ENCODE measurements around the gene ABHD12B. TPM values are rescaled to one million over a fixed set of nuclear protein-coding genes. Genes with fewer than 3 reads are reported as not detected.

ABHD12B gene, protein sequence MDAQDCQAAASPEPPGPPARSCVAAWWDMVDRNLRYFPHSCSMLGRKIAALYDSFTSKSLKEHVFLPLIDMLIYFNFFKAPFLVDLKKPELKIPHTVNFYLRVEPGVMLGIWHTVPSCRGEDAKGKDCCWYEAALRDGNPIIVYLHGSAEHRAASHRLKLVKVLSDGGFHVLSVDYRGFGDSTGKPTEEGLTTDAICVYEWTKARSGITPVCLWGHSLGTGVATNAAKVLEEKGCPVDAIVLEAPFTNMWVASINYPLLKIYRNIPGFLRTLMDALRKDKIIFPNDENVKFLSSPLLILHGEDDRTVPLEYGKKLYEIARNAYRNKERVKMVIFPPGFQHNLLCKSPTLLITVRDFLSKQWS
- not detected for total RNA-seq

DNA sequence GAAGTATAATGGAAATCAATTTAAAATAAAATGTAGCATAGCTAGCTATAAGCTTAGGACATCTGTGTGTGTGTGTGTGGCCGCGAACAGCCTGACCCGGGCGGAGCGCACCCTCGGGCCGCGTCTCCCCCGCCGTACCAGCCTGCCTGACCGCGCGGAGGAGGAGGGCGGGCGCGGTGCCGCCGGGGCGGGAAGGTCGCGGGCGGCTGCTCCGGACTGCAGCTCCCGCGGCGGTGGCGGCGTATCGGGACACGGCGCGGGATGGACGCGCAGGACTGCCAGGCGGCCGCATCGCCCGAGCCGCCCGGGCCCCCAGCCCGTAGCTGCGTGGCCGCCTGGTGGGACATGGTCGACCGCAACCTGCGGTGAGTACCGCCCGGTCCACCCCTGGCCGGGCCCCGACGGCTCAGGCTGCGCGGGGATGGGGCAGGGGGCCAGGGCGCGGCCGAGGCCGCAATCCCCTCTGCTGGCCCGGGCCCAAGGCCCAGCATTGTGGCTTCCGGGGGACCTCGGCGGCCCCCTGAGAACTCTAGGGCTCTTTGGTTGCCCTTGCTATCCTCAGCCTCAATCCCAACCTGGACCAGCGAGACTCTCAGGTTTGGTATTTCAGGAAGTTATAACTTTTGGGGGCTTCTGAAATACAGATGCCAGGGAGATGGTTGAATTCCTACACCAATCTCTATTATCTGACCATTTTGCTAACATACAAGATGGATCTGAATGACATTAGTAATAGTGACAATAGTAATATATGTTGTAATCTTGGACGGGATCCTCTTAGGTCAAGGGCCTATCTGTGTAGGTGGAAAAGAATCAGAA, at the start of gene ABHD12B:
Gene ABHD12B (plus strand): TSS at position 140 of the 819 bp plus-strand sequence. CDS start 122 bp downstream, at position 262.
- ATAC-seq (no peak), DNase-seq (no peak)
- Mint-ChIP-seq H3K27me3 (ENCODE audit: low read depth) (peaks cover 71% of the 10 kb centered on the region), H3K9me3 (ENCODE audit: insufficient read depth) (no peaks in the 10 kb centered on the region), H3K27ac (no peak within 1 kb of the TSS), H3K4me1 (ENCODE audit: low read depth) (peaks cover 34% of the 10 kb centered on the region), H3K4me3 (no peak within 1 kb of the TSS), H3K36me3 (ENCODE audit: low read depth) (no peaks in the 10 kb centered on the region)
- CTCF ChIA-PET, result interaction anchor here (1.1 kb wide), 1 partner anchor 12 kb away, joined by 4 read pairs; no protein-coding TSS in a partner anchor
- POLR2A ChIA-PET, result no interaction called here

DNA sequence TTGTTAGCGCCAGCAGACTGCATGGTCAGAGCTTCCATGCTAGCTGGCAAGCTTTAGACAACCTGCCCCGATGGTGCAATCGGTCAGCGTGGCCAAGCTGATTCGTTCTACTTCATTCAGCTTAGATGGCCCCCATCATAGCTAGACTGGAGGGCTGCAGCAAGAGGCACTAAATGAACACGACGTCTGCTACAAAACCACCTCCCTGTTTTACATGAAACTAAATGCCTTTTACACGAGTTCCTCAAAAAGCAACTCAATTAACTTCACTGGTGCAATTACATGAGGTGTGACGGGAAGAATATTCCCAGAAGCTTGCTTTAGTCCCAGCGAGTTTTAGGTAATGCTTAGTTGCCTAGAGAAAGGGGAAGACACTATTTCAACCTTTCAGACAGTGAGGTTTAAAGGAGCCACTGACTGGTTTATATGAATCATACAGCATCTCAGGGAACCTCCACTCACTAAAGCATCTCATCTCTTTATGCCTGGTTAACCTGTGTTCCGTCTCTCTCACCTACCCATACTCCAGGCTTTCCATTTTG, 49.3 kb upstream of the ABHD12B start:
- Mint-ChIP-seq H3K27ac (peak overlapping the region; percentile 94), H3K4me1 (ENCODE audit: low read depth) (peaks cover 84% of the 10 kb centered on the region), H3K36me3 (ENCODE audit: low read depth) (peaks cover 57% of the 10 kb centered on the region), H3K9me3 (ENCODE audit: insufficient read depth) (no peaks in the 10 kb centered on the region), H3K4me3 (peak overlapping the region; percentile 73), H3K27me3 (ENCODE audit: low read depth) (no peaks in the 10 kb centered on the region)
- peak; percentile 36 for DNase-seq
- ATAC-seq, result peak; percentile 61
- CTCF ChIA-PET, result interaction anchor here (0.6 to 16.3 kb wide), 11 partner anchors 12 to 970 kb away, joined by 3 to 204 read pairs (median 3); partner anchors contain the start of gene NEMF
- POLR2A ChIA-PET, result interaction anchor here (0.7 to 3.5 kb wide), 7 partner anchors 8 to 38 kb away, joined by 3 to 29 read pairs (median 8); partner anchors contain the start of gene NIN

DNA sequence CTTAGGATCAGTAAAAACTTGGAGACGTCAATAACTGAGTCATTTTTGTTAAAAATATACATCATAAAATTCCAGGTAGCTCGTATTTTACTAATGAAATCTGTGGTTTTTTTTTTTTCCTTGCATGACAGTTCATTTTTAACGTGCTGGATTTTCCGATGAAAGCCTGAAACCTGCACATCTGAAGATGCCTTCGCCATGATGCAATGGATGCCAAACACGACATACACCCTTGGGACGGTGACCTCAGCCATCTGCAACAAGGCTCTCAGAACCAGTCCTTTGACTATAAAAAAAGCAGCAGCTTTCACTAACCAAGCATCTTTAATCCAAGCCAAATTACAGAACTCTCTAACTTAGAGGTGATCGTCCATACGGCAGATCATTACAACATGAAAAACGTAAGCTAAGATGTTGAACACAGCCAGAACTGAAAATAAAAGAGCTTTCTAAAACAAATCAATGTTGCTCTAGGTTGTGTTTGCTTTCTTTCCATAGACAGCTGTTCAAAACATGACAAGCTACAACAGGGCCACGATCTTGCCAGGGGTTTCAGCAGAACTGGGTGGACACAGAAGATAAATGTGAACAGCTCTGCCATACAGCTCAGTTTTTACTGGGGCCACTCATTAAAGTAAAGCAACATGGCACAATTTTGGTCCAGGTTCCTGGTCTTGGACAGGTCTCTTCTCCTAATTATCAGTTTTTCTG, 48.6 kb upstream of the ABHD12B start:
- Mint-ChIP-seq H3K4me3 (peak overlapping the region; percentile 73), H3K4me1 (ENCODE audit: low read depth) (peaks cover 89% of the 10 kb centered on the region), H3K27me3 (ENCODE audit: low read depth) (no peaks in the 10 kb centered on the region), H3K36me3 (ENCODE audit: low read depth) (peaks cover 58% of the 10 kb centered on the region), H3K9me3 (ENCODE audit: insufficient read depth) (no peaks in the 10 kb centered on the region), H3K27ac (peak overlapping the region; percentile 94)
- DNase-seq (no peak), ATAC-seq (peak; percentile 21)
- ChIA-PET CTCF (interaction anchor here (0.6 to 16.3 kb wide), 14 partner anchors 9 to 970 kb away, joined by 3 to 204 read pairs (median 3); partner anchors contain the start of gene NEMF), POLR2A (interaction anchor here (1.6 to 3.5 kb wide), 3 partner anchors 8 to 37 kb away, joined by 8 to 29 read pairs (median 14); partner anchors contain the start of gene NIN)

DNA sequence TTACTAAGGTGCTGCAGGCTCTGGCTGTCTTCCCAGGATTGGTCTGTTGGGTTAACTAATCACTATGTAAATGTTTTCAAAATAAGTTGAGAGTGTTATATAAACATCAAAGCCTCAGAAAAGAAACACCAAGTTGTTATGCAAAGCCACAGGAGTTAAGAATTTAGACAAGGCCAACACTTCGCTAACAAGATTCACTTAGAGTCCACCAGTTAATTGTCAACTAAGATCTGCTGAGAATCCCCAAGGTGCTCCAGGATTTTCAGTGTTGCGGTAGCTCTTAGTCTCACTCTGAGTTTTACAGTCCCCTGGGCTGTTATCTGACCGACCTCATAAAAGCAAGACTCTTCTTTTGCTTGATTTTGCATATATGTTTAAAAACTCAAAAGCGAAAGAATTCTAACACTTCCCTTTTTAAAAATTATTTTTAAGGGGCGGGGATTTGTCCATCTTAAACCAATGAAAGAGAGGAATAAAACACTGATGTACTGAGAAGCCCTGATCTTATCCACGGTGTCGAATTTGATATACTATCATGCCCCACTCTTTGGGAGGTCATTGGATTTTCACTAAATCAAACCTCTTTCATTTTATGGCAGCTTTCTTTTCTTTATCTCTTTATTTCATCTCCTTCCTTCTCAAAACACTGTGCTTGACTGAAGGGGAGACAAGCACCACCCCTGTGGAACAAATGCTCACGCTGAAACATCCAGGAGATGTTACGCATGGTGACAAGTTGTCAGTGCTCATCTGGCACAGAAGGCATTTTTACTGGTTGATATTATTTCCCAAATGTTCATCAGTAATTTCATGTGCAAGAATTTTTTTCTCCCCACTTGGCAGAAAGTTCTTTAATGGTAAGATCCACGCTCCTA, 47.9 kb upstream of the ABHD12B start:
- ChIA-PET POLR2A (interaction anchor here (0.7 to 3.5 kb wide), 3 partner anchors 11 to 36 kb away, joined by 3 to 14 read pairs (median 8); no protein-coding TSS in a partner anchor), CTCF (interaction anchor here (0.8 to 16.3 kb wide), 10 partner anchors 8 to 283 kb away, joined by 3 to 204 read pairs (median 3); no protein-coding TSS in a partner anchor)
- Mint-ChIP-seq H3K4me1 (ENCODE audit: low read depth) (peaks cover 90% of the 10 kb centered on the region), H3K9me3 (ENCODE audit: insufficient read depth) (no peaks in the 10 kb centered on the region), H3K4me3 (peak overlapping the region; percentile 73), H3K27me3 (ENCODE audit: low read depth) (no peaks in the 10 kb centered on the region), H3K36me3 (ENCODE audit: low read depth) (peaks cover 59% of the 10 kb centered on the region), H3K27ac (peak overlapping the region; percentile 94)
- peak; percentile 8 for ATAC-seq
- no peak for DNase-seq

DNA sequence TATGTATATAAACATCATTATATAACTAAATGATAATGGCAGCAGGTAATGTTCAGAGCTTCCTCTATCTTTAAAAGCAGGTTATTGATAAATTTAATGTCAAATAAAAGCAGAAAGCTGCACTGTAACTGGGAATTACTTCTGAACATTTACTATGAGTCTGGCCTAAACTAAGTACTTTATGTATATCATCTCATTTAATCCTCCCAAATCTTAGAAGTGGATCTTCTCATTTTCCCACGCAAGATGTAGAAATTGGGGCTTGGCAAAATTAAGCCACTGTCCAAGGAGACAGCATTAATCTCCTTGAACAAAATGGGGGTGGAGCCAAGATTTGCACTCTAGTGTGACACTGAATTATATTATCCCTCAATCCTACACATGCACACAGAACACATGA, 46.5 kb upstream of the ABHD12B start:
- H3K4me1 Mint-ChIP-seq (ENCODE audit: low read depth), result peaks cover 86% of the 10 kb centered on the region
- no peak for ATAC-seq
- H3K36me3 Mint-ChIP-seq (ENCODE audit: low read depth), result peaks cover 56% of the 10 kb centered on the region
- no peaks in the 10 kb centered on the region for H3K27me3 Mint-ChIP-seq (ENCODE audit: low read depth)
- POLR2A ChIA-PET, result no interaction called here
- DNase-seq, result no peak
- H3K27ac Mint-ChIP-seq, result no peak overlapping the region
- H3K9me3 Mint-ChIP-seq (ENCODE audit: insufficient read depth), result no peaks in the 10 kb centered on the region
- CTCF ChIA-PET, result interaction anchor here (0.8 to 16.3 kb wide), 2 partner anchors 32 to 34 kb away, joined by 3 to 204 read pairs; no protein-coding TSS in a partner anchor
- H3K4me3 Mint-ChIP-seq, result no peak overlapping the region

DNA sequence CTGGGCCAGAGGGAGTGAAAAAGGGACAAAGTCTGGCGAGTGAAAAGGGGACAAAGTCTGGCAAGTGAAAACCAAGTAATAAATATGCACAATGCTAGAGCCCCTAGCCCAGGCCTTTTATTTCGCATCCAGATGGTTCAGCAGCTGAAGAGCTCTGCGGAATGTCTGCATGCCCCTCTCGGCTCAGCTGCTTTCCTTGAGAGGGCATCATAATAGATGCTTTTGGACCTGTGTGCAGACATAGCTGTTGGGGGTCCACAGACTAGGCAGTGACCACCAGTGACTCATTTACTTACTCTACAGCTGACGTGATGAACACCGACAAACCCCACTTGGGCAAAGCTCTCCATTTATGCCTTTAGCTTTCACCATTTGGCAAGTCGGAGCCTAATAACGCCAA, 45.2 kb upstream of the ABHD12B start:
- Mint-ChIP-seq H3K9me3 (ENCODE audit: insufficient read depth) (no peaks in the 10 kb centered on the region), H3K4me1 (ENCODE audit: low read depth) (peaks cover 77% of the 10 kb centered on the region), H3K36me3 (ENCODE audit: low read depth) (peaks cover 44% of the 10 kb centered on the region), H3K27ac (no peak overlapping the region), H3K27me3 (ENCODE audit: low read depth) (no peaks in the 10 kb centered on the region), H3K4me3 (no peak overlapping the region)
- ChIA-PET POLR2A (interaction anchor here (1.2 kb wide), 1 partner anchor 34 kb away, joined by 5 read pairs; no protein-coding TSS in a partner anchor), CTCF (interaction anchor here (0.6 to 16.3 kb wide), 7 partner anchors 10 to 506 kb away, joined by 3 to 204 read pairs (median 3); no protein-coding TSS in a partner anchor)
- no peak for ATAC-seq
- no peak for DNase-seq

DNA sequence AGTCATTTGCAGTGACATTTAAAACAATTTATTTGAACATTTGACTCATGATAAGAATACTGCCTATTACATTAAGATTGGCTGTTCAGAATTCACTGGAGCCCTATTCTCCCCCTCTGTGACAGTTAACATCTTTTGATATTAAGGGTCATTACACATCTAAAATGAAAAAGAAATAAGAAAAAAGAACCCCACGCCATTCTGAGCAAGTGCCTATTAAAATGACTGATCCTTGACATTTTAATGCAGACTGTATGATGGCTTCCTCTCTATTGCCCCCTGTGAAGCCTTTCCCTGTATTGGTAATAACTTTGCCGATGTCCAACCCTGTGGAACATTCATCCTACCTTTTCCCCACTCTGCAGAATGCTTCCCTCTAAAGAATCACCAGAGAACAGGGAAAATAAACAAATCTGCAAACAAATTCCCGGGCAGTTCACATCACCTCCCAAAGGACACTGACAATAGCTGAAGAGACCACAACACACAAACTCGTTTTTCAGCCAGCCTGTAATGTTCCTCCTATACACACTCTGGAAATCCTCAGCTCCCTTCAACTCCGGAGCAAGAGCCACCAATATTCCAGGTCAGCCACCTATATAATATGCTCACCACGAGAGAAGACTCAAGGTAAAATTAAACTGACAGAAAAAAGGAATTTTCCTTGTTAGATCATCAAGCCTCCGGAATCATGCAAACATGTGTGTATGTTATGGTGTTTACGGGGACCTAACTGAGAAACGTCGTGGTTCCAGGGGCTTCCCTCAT, 42.9 kb upstream of the ABHD12B start:
- Mint-ChIP-seq H3K27me3 (ENCODE audit: low read depth) (no peaks in the 10 kb centered on the region), H3K4me3 (peak overlapping the region; percentile 92), H3K27ac (no peak overlapping the region), H3K9me3 (ENCODE audit: insufficient read depth) (no peaks in the 10 kb centered on the region), H3K36me3 (ENCODE audit: low read depth) (peaks cover 42% of the 10 kb centered on the region), H3K4me1 (ENCODE audit: low read depth) (peaks cover 70% of the 10 kb centered on the region)
- POLR2A ChIA-PET, result interaction anchor here (1.1 to 3.7 kb wide), 4 partner anchors 10 to 44 kb away, joined by 3 to 40 read pairs (median 6); no protein-coding TSS in a partner anchor
- ATAC-seq, result no peak
- CTCF ChIA-PET, result interaction anchor here (0.7 to 16.3 kb wide), 17 partner anchors 9 to 508 kb away, joined by 3 to 204 read pairs (median 4); no protein-coding TSS in a partner anchor
- no peak for DNase-seq

DNA sequence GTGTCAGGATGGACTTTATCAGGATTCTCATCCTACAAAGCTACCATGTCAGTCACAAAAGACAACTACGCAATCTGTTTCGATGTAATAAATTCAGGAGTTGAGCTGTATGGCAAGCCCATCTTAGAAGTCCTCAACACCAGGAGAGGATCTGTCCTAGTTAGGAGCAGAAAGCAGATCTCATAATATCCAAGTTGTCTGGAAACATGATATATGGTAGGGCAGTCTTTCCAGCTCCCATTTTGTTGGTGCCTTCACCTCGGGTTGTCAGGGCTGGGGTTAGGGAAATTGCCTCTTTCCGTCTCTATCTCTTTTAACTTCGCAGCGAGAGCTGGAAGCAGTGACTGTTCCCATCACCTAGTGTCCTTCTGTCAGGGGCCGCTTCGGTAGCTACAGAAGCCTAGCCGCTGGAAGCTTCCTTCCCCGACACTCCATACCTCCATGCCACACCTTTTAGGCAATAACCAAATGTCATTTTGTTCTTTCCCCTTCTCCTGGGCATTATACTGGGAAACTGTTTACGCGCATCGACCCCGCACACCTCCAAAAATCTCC, 42.3 kb upstream of the ABHD12B start:
- ChIA-PET CTCF (interaction anchor here (0.7 to 16.3 kb wide), 13 partner anchors 9 to 508 kb away, joined by 3 to 204 read pairs (median 5); no protein-coding TSS in a partner anchor), POLR2A (interaction anchor here (1.1 to 3.7 kb wide), 7 partner anchors 8 to 45 kb away, joined by 3 to 40 read pairs (median 7); no protein-coding TSS in a partner anchor)
- peaks cover 68% of the 10 kb centered on the region for H3K4me1 Mint-ChIP-seq (ENCODE audit: low read depth)
- no peaks in the 10 kb centered on the region for H3K27me3 Mint-ChIP-seq (ENCODE audit: low read depth)
- H3K27ac Mint-ChIP-seq, result peak overlapping the region; percentile 75
- ATAC-seq (no peak), DNase-seq (no peak)
- peaks cover 41% of the 10 kb centered on the region for H3K36me3 Mint-ChIP-seq (ENCODE audit: low read depth)
- no peaks in the 10 kb centered on the region for H3K9me3 Mint-ChIP-seq (ENCODE audit: insufficient read depth)
- H3K4me3 Mint-ChIP-seq, result peak overlapping the region; percentile 92

Data from activated CD8-positive, alpha-beta T cell treated with anti-CD3 and anti-CD28 coated beads, Interleukin-2, amount 10 ng/mL, durations not matched to agents 7 days and 5 days (primary cell).